Measurements from ENCODE around the gene ADGRL3.
"Not testable (repeated sequence)": the region's sequence is repeated elsewhere in the genome, so short reads cannot be mapped to it uniquely, and the experiment has no call there.

Gene ADGRL3

GRCh38 chr4:61571761-61572559 is 371.8 kb downstream of the ADGRL3 start:
- no peak for DNase-seq

- no peak for DNase-seq
Observed at GRCh38 chr4:61575796-61576195, 375.7 kb downstream of the ADGRL3 start.

GRCh38 chr4:61579786-61580185 is 379.7 kb downstream of the ADGRL3 start:
- no peak for DNase-seq

GRCh38 chr4:61580721-61581377 is 380.7 kb downstream of the ADGRL3 start:
- no peak for DNase-seq

- DNase-seq = no peak
Observed at GRCh38 chr4:61583696-61584095, 383.6 kb downstream of the ADGRL3 start.

GRCh38 chr4:61588621-61589402 is 388.7 kb downstream of the ADGRL3 start:
- no peak for DNase-seq

GRCh38 chr4:61590881-61591280 is 390.8 kb downstream of the ADGRL3 start:
- DNase-seq = no peak

- no peak for DNase-seq
Observed at GRCh38 chr4:61596606-61597340, 396.6 kb downstream of the ADGRL3 start.

GRCh38 chr4:61603086-61603485 is 403.0 kb downstream of the ADGRL3 start:
- DNase-seq = no peak

- no peak for DNase-seq
Observed at GRCh38 chr4:61604054-61604453, 403.9 kb downstream of the ADGRL3 start.

GRCh38 chr4:61605984-61606383 is 405.9 kb downstream of the ADGRL3 start:
- no peak for DNase-seq

- no peak for DNase-seq
Observed at GRCh38 chr4:61614231-61614630, 414.1 kb downstream of the ADGRL3 start.

GRCh38 chr4:61619528-61619927 is 419.4 kb downstream of the ADGRL3 start:
- no peak for DNase-seq

GRCh38 chr4:61628282-61628681 is 428.2 kb downstream of the ADGRL3 start:
- no peak for DNase-seq

- DNase-seq = no peak
Observed at GRCh38 chr4:61628727-61629126, 428.6 kb downstream of the ADGRL3 start.

- no peak for DNase-seq
Observed at GRCh38 chr4:61630548-61630947, 430.4 kb downstream of the ADGRL3 start.

- no peak for DNase-seq
Observed at GRCh38 chr4:61638591-61638990, 438.5 kb downstream of the ADGRL3 start.

GRCh38 chr4:61646746-61647350 is 446.7 kb downstream of the ADGRL3 start:
- DNase-seq = not testable (repeated sequence)

- no peak for DNase-seq
Observed at GRCh38 chr4:61648264-61648663, 448.1 kb downstream of the ADGRL3 start.

- DNase-seq = no peak
Observed at GRCh38 chr4:61657016-61657415, 456.9 kb downstream of the ADGRL3 start.

- DNase-seq = no peak
Observed at GRCh38 chr4:61661960-61662359, 461.8 kb downstream of the ADGRL3 start.

- DNase-seq = no peak
Observed at GRCh38 chr4:61662362-61662761, 462.2 kb downstream of the ADGRL3 start.

GRCh38 chr4:61663310-61663709 is 463.2 kb downstream of the ADGRL3 start:
- no peak for DNase-seq

All from islet precursor cell (in vitro differentiated cells).